Tibial artery (tissue), 4 donors: ENCODE results near the gene WNT9B.
A peak's percentile ranks its signal among the peaks of the same experiment; 100 is the strongest.

ENCODE experiments used
- DNase-seq, 2 donors: peaks; one replicate each; pipeline ENCODE4 v3.0.0-alpha.2; 2019
- H3K27ac ChIP-seq, 2 donors: fragments of 200-600 bp; sonication (generic) in 1 of 2; 1 replicate in 1 of 2; 2 replicates in 1 of 2; pipeline ENCODE4 v1.5.1; 2018 to 2019; ENCODE audit warnings: mild to moderate bottlenecking in 1 of 2
- H3K27me3 ChIP-seq, 2 donors: fragments of 200-600 bp; sonication (generic) in 1 of 2; one replicate each; pipeline versions ENCODE4 v1.5.1 to v1.6.0; 2016 to 2019
- H3K36me3 ChIP-seq, 3 donors: fragments of 200-600 bp; sonication (generic) in 2 of 3; one replicate each; pipeline ENCODE4 v1.5.1; 2016 to 2019; ENCODE audit warnings: mild to moderate bottlenecking in 2 of 3
- H3K4me1 ChIP-seq, 4 donors: fragments of 200-600 bp; sonication (generic) in 2 of 4; 1 replicate in 3 of 4; 2 replicates in 1 of 4; pipeline ENCODE4 v1.5.1; 2016 to 2019
- H3K4me3 ChIP-seq, 2 donors: fragments of 200-600 bp; sonication (generic) in 1 of 2; 1 replicate in 1 of 2; 2 replicates in 1 of 2; pipeline ENCODE4 v1.5.1; 2018 to 2019; ENCODE audit warnings: mild to moderate bottlenecking in 2 of 2
- H3K9me3 ChIP-seq, 3 donors: fragments of 200-600 bp; sonication (generic) in 1 of 3; one replicate each; pipeline ENCODE4 v1.5.1; 2016 to 2019
- intact Hi-C: fragments of 100-400 bp; cut with DNase I; formaldehyde crosslinking; loops from one replicate; pipeline ENCODE4 v1.15.0; 2023; ENCODE audit warnings: low total_unique reads
- TF ChIP-seq, protein P1 (sequence below), 2 experiments: fragments of 200-600 bp in 1 of 2; fragments of 450-650 bp in 1 of 2; IDR thresholded peaks; one replicate each; pipeline ENCODE4 v1.5.1; 2017 to 2019; ENCODE audit warnings: antibody characterized with exemption in 2 of 2, mild to moderate bottlenecking in 1 of 2, moderate library complexity in 1 of 2

Gene WNT9B, protein sequence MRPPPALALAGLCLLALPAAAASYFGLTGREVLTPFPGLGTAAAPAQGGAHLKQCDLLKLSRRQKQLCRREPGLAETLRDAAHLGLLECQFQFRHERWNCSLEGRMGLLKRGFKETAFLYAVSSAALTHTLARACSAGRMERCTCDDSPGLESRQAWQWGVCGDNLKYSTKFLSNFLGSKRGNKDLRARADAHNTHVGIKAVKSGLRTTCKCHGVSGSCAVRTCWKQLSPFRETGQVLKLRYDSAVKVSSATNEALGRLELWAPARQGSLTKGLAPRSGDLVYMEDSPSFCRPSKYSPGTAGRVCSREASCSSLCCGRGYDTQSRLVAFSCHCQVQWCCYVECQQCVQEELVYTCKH

GRCh38 chr17:46851029-46851741 lies at the start of gene WNT9B:
WNT9B (plus strand) TSS chr17:46851583; CDS start chr17:46851639, 56 bp downstream.
- DNase-seq, result no peak
- peaks cover 4 to 83% of the 10 kb centered on the region in 2 donors for H3K27me3 ChIP-seq
- TF ChIP-seq, protein P1, sequence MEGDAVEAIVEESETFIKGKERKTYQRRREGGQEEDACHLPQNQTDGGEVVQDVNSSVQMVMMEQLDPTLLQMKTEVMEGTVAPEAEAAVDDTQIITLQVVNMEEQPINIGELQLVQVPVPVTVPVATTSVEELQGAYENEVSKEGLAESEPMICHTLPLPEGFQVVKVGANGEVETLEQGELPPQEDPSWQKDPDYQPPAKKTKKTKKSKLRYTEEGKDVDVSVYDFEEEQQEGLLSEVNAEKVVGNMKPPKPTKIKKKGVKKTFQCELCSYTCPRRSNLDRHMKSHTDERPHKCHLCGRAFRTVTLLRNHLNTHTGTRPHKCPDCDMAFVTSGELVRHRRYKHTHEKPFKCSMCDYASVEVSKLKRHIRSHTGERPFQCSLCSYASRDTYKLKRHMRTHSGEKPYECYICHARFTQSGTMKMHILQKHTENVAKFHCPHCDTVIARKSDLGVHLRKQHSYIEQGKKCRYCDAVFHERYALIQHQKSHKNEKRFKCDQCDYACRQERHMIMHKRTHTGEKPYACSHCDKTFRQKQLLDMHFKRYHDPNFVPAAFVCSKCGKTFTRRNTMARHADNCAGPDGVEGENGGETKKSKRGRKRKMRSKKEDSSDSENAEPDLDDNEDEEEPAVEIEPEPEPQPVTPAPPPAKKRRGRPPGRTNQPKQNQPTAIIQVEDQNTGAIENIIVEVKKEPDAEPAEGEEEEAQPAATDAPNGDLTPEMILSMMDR (IDR thresholded peaks at IDR 0.05), result no peak
- H3K27ac ChIP-seq, result no peak within 1 kb of the TSS
- H3K4me1 ChIP-seq, result peaks cover 0 to 17% (median 12%) of the 10 kb centered on the region in 4 donors
- H3K9me3 ChIP-seq, result no peaks in the 10 kb centered on the region
- intact Hi-C loops, result no loop called here
- H3K36me3 ChIP-seq, result no peaks in the 10 kb centered on the region
- peak within 1 kb of the TSS; percentile 27 to 43 for H3K4me3 ChIP-seq

GRCh38 chr17:46802800-46803199 lies 48.6 kb upstream of the WNT9B start:
- H3K9me3 ChIP-seq, result no peaks in the 10 kb centered on the region
- no peaks in the 10 kb centered on the region for H3K36me3 ChIP-seq
- TF ChIP-seq, protein P1 (IDR thresholded peaks at IDR 0.05), result no peak
- peaks cover 0 to 10% of the 10 kb centered on the region in 2 donors for H3K27me3 ChIP-seq
- H3K4me3 ChIP-seq, result no peak overlapping the region
- H3K27ac ChIP-seq, result no peak overlapping the region
- DNase-seq, result no peak
- intact Hi-C loops, result no loop called here
- no peaks in the 10 kb centered on the region for H3K4me1 ChIP-seq

- intact Hi-C loops, result no loop called here
- H3K27ac ChIP-seq, result no peak overlapping the region
- no peaks in the 10 kb centered on the region for H3K36me3 ChIP-seq
- TF ChIP-seq, protein P1 (IDR thresholded peaks at IDR 0.05), result no peak
- H3K4me1 ChIP-seq, result no peaks in the 10 kb centered on the region
- no peak overlapping the region for H3K4me3 ChIP-seq
- DNase-seq, result no peak
- peaks cover 0 to 15% of the 10 kb centered on the region in 2 donors for H3K27me3 ChIP-seq
- H3K9me3 ChIP-seq, result no peaks in the 10 kb centered on the region
Measured at GRCh38 chr17:46803544-46803943, 47.8 kb upstream of the WNT9B start.

DNA sequence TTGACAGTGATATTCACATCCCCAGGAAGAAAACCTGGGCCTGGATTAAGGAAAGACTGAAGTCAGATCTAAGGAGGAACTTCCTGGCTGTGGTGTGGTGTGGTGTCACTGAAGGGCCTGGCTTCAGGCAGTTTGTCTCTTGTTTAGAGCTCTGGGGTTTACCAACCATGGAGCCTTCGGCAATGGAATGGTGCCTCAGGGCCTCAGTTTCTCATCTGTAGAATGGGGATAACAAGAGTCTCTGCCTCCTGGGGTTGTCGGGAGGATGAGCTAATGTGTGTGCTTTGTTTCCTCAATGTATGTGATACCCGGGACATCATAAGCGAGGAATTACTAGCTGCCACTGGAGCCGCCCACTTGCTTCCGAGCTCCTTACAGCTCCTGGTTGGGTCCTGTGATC lies 45.6 kb upstream of the WNT9B start:
- no peak overlapping the region for H3K27ac ChIP-seq
- DNase-seq, result no peak
- H3K36me3 ChIP-seq, result no peaks in the 10 kb centered on the region
- TF ChIP-seq, protein P1 (IDR thresholded peaks at IDR 0.05), result no peak
- H3K4me1 ChIP-seq, result no peaks in the 10 kb centered on the region
- intact Hi-C loops, result no loop called here
- H3K27me3 ChIP-seq, result peaks cover 0 to 15% of the 10 kb centered on the region in 2 donors
- no peak overlapping the region for H3K4me3 ChIP-seq
- no peaks in the 10 kb centered on the region for H3K9me3 ChIP-seq

GRCh38 chr17:46809110-46809571 lies 42.2 kb upstream of the WNT9B start:
- Histone ChIP-seq H3K36me3 (no peaks in the 10 kb centered on the region), H3K27me3 (peaks cover 0 to 34% of the 10 kb centered on the region in 2 donors), H3K9me3 (no peaks in the 10 kb centered on the region), H3K4me3 (no peak overlapping the region), H3K27ac (no peak overlapping the region), H3K4me1 (no peaks in the 10 kb centered on the region)
- TF ChIP-seq, protein P1 (IDR thresholded peaks at IDR 0.05), result no peak
- no peak for DNase-seq
- intact Hi-C loops, result no loop called here
